ENCODE results near the gene MDN1.
"Not testable (repeated sequence)": the region's sequence is repeated elsewhere in the genome, so short reads cannot be mapped to it uniquely, and the experiment has no call there.

MDN1 gene

GRCh38 chr6:89813422-89813821 lies 6.2 kb downstream of the MDN1 start:
- DNase-seq (ENCODE audit: low read depth in 2 of 2): not testable (repeated sequence)

GRCh38 chr6:89807581-89807980 lies 12.0 kb downstream of the MDN1 start:
- no peak for DNase-seq (ENCODE audit: low read depth in 2 of 2)

- no peak for DNase-seq (ENCODE audit: low read depth in 2 of 2)
Measured at GRCh38 chr6:89805814-89806371, 13.7 kb downstream of the MDN1 start.

- no peak for DNase-seq (ENCODE audit: low read depth in 2 of 2)
Measured at GRCh38 chr6:89803271-89803670, 16.3 kb downstream of the MDN1 start.

- DNase-seq (ENCODE audit: low read depth in 2 of 2): no peak
Measured at GRCh38 chr6:89799756-89800155, 19.8 kb downstream of the MDN1 start.

- no peak for DNase-seq (ENCODE audit: low read depth in 2 of 2)
Measured at GRCh38 chr6:89799096-89799495, 20.5 kb downstream of the MDN1 start.

GRCh38 chr6:89797317-89797716 lies 22.3 kb downstream of the MDN1 start:
- no peak for DNase-seq (ENCODE audit: low read depth in 2 of 2)

- no peak for DNase-seq (ENCODE audit: low read depth in 2 of 2)
Measured at GRCh38 chr6:89794324-89794723, 25.3 kb downstream of the MDN1 start.

- no peak for DNase-seq (ENCODE audit: low read depth in 2 of 2)
Measured at GRCh38 chr6:89793586-89793985, 26.0 kb downstream of the MDN1 start.

GRCh38 chr6:89792881-89793280 lies 26.7 kb downstream of the MDN1 start:
- DNase-seq (ENCODE audit: low read depth in 2 of 2): no peak

GRCh38 chr6:89790403-89790802 lies 29.2 kb downstream of the MDN1 start:
- DNase-seq (ENCODE audit: low read depth in 2 of 2): no peak

GRCh38 chr6:89789980-89790379 lies 29.6 kb downstream of the MDN1 start:
- no peak for DNase-seq (ENCODE audit: low read depth in 2 of 2)

GRCh38 chr6:89787660-89788328 lies 31.8 kb downstream of the MDN1 start:
- no peak for DNase-seq (ENCODE audit: low read depth in 2 of 2)

- no peak for DNase-seq (ENCODE audit: low read depth in 2 of 2)
Measured at GRCh38 chr6:89786970-89787369, 32.6 kb downstream of the MDN1 start.

- no peak for DNase-seq (ENCODE audit: low read depth in 2 of 2)
Measured at GRCh38 chr6:89784838-89785237, 34.8 kb downstream of the MDN1 start.

GRCh38 chr6:89783293-89783692 lies 36.3 kb downstream of the MDN1 start:
- DNase-seq (ENCODE audit: low read depth in 2 of 2): not testable (repeated sequence)

- DNase-seq (ENCODE audit: low read depth in 2 of 2): no peak
Measured at GRCh38 chr6:89782222-89782621, 37.4 kb downstream of the MDN1 start.

GRCh38 chr6:89781070-89782034 lies 38.2 kb downstream of the MDN1 start:
- DNase-seq (ENCODE audit: low read depth in 2 of 2): no peak

GRCh38 chr6:89777455-89777854 lies 42.1 kb downstream of the MDN1 start:
- DNase-seq (ENCODE audit: low read depth in 2 of 2): no peak

GRCh38 chr6:89776583-89777233 lies 42.9 kb downstream of the MDN1 start:
- DNase-seq (ENCODE audit: low read depth in 2 of 2): no peak

GRCh38 chr6:89775150-89775549 lies 44.4 kb downstream of the MDN1 start:
- DNase-seq (ENCODE audit: low read depth in 2 of 2): no peak

- DNase-seq (ENCODE audit: low read depth in 2 of 2): no peak
Measured at GRCh38 chr6:89769572-89769971, 50.0 kb downstream of the MDN1 start.

All from stimulated activated CD4-positive, alpha-beta T cell treated with anti-CD3 and anti-CD28 coated beads, Interleukin-4, amount 100 ng/mL, for 48 hours (primary cell).